Activated CD8-positive, alpha-beta T cell treated with anti-CD3 and anti-CD28 coated beads for 36 hours (primary cell): ENCODE data around the gene TXLNA. TPM values are rescaled to one million over a fixed set of nuclear protein-coding genes. Genes with fewer than 3 reads are reported as not detected.
"Not testable (repeated sequence)": the region's sequence is repeated elsewhere in the genome, so short reads cannot be mapped to it uniquely, and the experiment has no call there.

Experiments used
- ATAC-seq: fragments of 200-7000 bp; cut with Tn5 transposase; one replicate; pipeline ENCODE4 v1.10.0; 2021; ENCODE audit warnings: mild to moderate bottlenecking, moderate library complexity
- CTCF ChIA-PET: fragments of 350-600 bp; sonication (Branson Sonifier 250); formaldehyde crosslinking; loops from one replicate; lab custom pipeline; 2021; ENCODE audit warnings: antibody characterized with exemption; lab: Charles Lee
- POLR2A ChIA-PET: fragments of 350-600 bp; sonication (Branson Sonifier 250); formaldehyde crosslinking; loops from one replicate; lab custom pipeline; 2021; ENCODE audit warnings: antibody characterized with exemption; lab: Charles Lee
- DNase-seq: peaks from one replicate; pipeline ENCODE4 v3.0.0-alpha.2; 2020
- H3K27ac Mint-ChIP-seq: one replicate; pipeline ENCODE4 v1.8.0; 2021; ENCODE audit warnings: mild to moderate bottlenecking, mixed read lengths
- H3K27me3 Mint-ChIP-seq: one replicate; pipeline ENCODE4 v1.8.0; 2021; ENCODE audit warnings: mixed read lengths
- H3K36me3 Mint-ChIP-seq: one replicate; pipeline ENCODE4 v1.8.0; 2021; ENCODE audit warnings: low read depth, mixed read lengths
- H3K4me1 Mint-ChIP-seq: one replicate; pipeline ENCODE4 v1.8.0; 2021; ENCODE audit warnings: low read depth, mixed read lengths
- H3K4me3 Mint-ChIP-seq: one replicate; pipeline ENCODE4 v1.8.0; 2021; ENCODE audit warnings: mild to moderate bottlenecking, moderate library complexity, mixed read lengths
- H3K9me3 Mint-ChIP-seq: one replicate; pipeline ENCODE4 v1.8.0; 2021; ENCODE audit warnings: mixed read lengths
- CTCF ChIP-seq: fragments of 200-600 bp; IDR thresholded peaks from one replicate; pipeline ENCODE4 v1.8.0; 2022; ENCODE audit warnings: antibody characterized with exemption, mild to moderate bottlenecking
- intact Hi-C: fragments of 100-400 bp; cut with micrococcal nuclease; formaldehyde crosslinking; loops from one replicate; pipeline ENCODE4 v1.10.0; 2022
- total RNA-seq, 2 experiments: library from RNA; stranded (reverse); gene quantifications; one replicate each; pipeline ENCODE4 v1.2.3, GENCODE V29; 2021

Gene TXLNA
- total RNA-seq, 2 experiments from 2014 or later, result 71.5 to 73.3 TPM

- ChIA-PET CTCF (interaction anchor here (0.6 to 0.9 kb wide), 2 partner anchors 10 to 15 kb away, joined by 3 to 4 read pairs; no protein-coding TSS in a partner anchor), POLR2A (interaction anchor here (0.5 to 1.1 kb wide), 2 partner anchors 31 to 332 kb away, joined by 3 read pairs; no protein-coding TSS in a partner anchor)
- Mint-ChIP-seq H3K4me3 (no peak overlapping the region), H3K27me3 (no peaks in the 10 kb centered on the region), H3K4me1 (peaks cover 68% of the 10 kb centered on the region), H3K27ac (no peak overlapping the region), H3K9me3 (no peaks in the 10 kb centered on the region), H3K36me3 (peaks cover 29% of the 10 kb centered on the region)
- TF ChIP-seq CTCF, result no peak
- intact Hi-C loops, result no loop called here
- ATAC-seq (no peak), DNase-seq (no peak)
Observed at GRCh38 chr1:32142446-32143301, 36.8 kb upstream of the TXLNA start.

- peaks cover 64% of the 10 kb centered on the region for H3K4me1 Mint-ChIP-seq
- DNase-seq, H3K27ac Mint-ChIP-seq, H3K9me3 Mint-ChIP-seq, H3K27me3 Mint-ChIP-seq, ATAC-seq, intact Hi-C loops, H3K4me3 Mint-ChIP-seq: not testable (repeated sequence)
- POLR2A ChIA-PET, result interaction anchor here (0.5 to 1.1 kb wide), 2 partner anchors 31 to 331 kb away, joined by 3 read pairs; no protein-coding TSS in a partner anchor
- peaks cover 32% of the 10 kb centered on the region for H3K36me3 Mint-ChIP-seq
- CTCF ChIA-PET, result interaction anchor here (0.9 kb wide), 1 partner anchor 10 kb away, joined by 4 read pairs; no protein-coding TSS in a partner anchor
Observed at GRCh38 chr1:32143302-32143695, 36.2 kb upstream of the TXLNA start.

- Mint-ChIP-seq H3K27me3 (no peaks in the 10 kb centered on the region), H3K4me3 (no peak overlapping the region), H3K36me3 (peaks cover 34% of the 10 kb centered on the region), H3K4me1 (peaks cover 60% of the 10 kb centered on the region), H3K9me3 (peaks cover 5% of the 10 kb centered on the region), H3K27ac (no peak overlapping the region)
- intact Hi-C loops, result no loop called here
- ChIA-PET POLR2A (no interaction called here), CTCF (no interaction called here)
- no peak for TF ChIP-seq CTCF
- ATAC-seq (no peak), DNase-seq (no peak)
Observed at GRCh38 chr1:32144033-32144432, 35.4 kb upstream of the TXLNA start.

GRCh38 chr1:32147799-32148198 lies 31.7 kb upstream of the TXLNA start:
- H3K9me3 Mint-ChIP-seq, H3K4me3 Mint-ChIP-seq, H3K27me3 Mint-ChIP-seq, H3K27ac Mint-ChIP-seq, ATAC-seq, POLR2A ChIA-PET, DNase-seq, intact Hi-C loops: not testable (repeated sequence)
- H3K36me3 Mint-ChIP-seq, result peaks cover 33% of the 10 kb centered on the region
- CTCF ChIA-PET, result interaction anchor here (1.5 kb wide), 1 partner anchor 20 kb away, joined by 4 read pairs; no protein-coding TSS in a partner anchor
- H3K4me1 Mint-ChIP-seq, result peaks cover 43% of the 10 kb centered on the region

- H3K4me1 Mint-ChIP-seq, result peaks cover 22% of the 10 kb centered on the region
- CTCF ChIA-PET, result interaction anchor here (1.2 to 2.2 kb wide), 2 partner anchors 23 to 97 kb away, joined by 3 to 5 read pairs; no protein-coding TSS in a partner anchor
- H3K27me3 Mint-ChIP-seq, result no peaks in the 10 kb centered on the region
- ATAC-seq (no peak), DNase-seq (no peak)
- TF ChIP-seq CTCF, result no peak
- H3K4me3 Mint-ChIP-seq, result no peak overlapping the region
- POLR2A ChIA-PET, result no interaction called here
- peaks cover 5% of the 10 kb centered on the region for H3K9me3 Mint-ChIP-seq
- peaks cover 37% of the 10 kb centered on the region for H3K36me3 Mint-ChIP-seq
- H3K27ac Mint-ChIP-seq, result no peak overlapping the region
- intact Hi-C loops, result no loop called here
Observed at GRCh38 chr1:32150847-32151246, 28.6 kb upstream of the TXLNA start.
